HepG2 (cell line): Measurements from ENCODE around the gene PLEKHA6.

Experiments used
- ATF1 ChIP-seq: IDR thresholded peaks from 2 replicates; pipeline ENCODE4 v1.6.1; 2016; ENCODE audit warnings: mild to moderate bottlenecking, control low read depth
- CC2D1A ChIP-seq: sonication (generic); formaldehyde crosslinking; IDR thresholded peaks from 2 replicates; pipeline ENCODE4 v1.8.1; 2023; ENCODE audit warnings: mild to moderate bottlenecking, missing genetic modification reagents
- KLF16 ChIP-seq, 2 experiments: sonication (generic) in 1 of 2; formaldehyde crosslinking in 1 of 2; IDR thresholded peaks; 2 replicates each; pipeline versions ENCODE4 v1.6.1 to v1.8.0; 2016 to 2023; ENCODE audit warnings: missing genetic modification reagents in 2 of 2, missing compliant biosample characterization in 1 of 2
- NCOA2 ChIP-seq: sonication (generic); formaldehyde crosslinking; IDR thresholded peaks from 2 replicates; pipeline ENCODE4 v1.8.0; 2022; ENCODE audit warnings: inconsistent platforms
- NONO ChIP-seq, 2 experiments: fragments of 450-650 bp in 1 of 2; sonication (generic) in 1 of 2; formaldehyde crosslinking in 1 of 2; IDR thresholded peaks in 1 of 2; conservative IDR thresholded peaks in 1 of 2; 2 replicates each; pipeline versions ENCODE4 v1.6.1 to v1.8.0; 2017 to 2022; ENCODE audit warnings: mild to moderate bottlenecking in 1 of 2, missing genetic modification reagents in 1 of 2, moderate library complexity in 1 of 2
- SIN3A ChIP-seq: IDR thresholded peaks from 2 replicates; pipeline ENCODE4 v1.6.1; 2011; ENCODE audit warnings: low read depth, mild to moderate bottlenecking, control low read depth, low read length, borderline replicate concordance
- TAF1 ChIP-seq: sonication (generic); formaldehyde crosslinking; IDR thresholded peaks from 2 replicates; pipeline ENCODE4 v1.4.0; 2020; ENCODE audit warnings: missing genetic modification reagents
- TP53 ChIP-seq: sonication (generic); formaldehyde crosslinking; conservative IDR thresholded peaks from 2 replicates; pipeline ENCODE4 v1.4.0; 2020; ENCODE audit warnings: missing genetic modification reagents
- ZSCAN12 ChIP-seq: sonication (generic); formaldehyde crosslinking; IDR thresholded peaks from 2 replicates; pipeline ENCODE4 v1.9.0; 2021; ENCODE audit warnings: mild to moderate bottlenecking, missing genetic modification reagents
- TF ChIP-seq, protein P1 (sequence below): IDR thresholded peaks from 2 replicates; pipeline ENCODE4 v1.6.1; 2016; ENCODE audit warnings: missing compliant biosample characterization, missing genetic modification reagents, borderline replicate concordance
- TF ChIP-seq, protein P2 (sequence below): sonication (generic); formaldehyde crosslinking; IDR thresholded peaks from 2 replicates; pipeline ENCODE4 v1.5.0; 2020; ENCODE audit warnings: mild to moderate bottlenecking, missing genetic modification reagents, moderate library complexity
- TF ChIP-seq, protein P3 (sequence below): IDR thresholded peaks from 2 replicates; pipeline ENCODE4 v1.6.1; 2016; ENCODE audit warnings: low read depth, borderline replicate concordance

DNA sequence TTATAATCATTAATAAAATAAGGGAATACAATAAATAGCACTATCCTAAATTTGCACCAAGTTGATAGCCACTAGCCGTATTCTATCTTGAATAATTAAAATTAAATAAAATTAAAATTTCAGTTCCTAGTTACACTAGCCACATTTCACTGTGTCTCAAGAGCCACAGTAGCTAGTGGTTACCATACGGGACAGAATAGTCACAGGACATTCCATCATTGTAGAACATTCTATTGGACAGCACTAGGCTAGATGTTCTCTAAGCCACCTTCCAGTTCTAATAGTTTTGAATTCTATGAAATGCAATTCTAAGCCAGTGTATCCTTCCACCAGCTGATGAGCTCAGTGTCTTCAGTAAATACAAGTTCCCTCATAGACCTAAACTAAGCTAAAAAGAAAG is 74.8 kb downstream of the PLEKHA6 start:
- no peak for TF ChIP-seq NONO (IDR thresholded peaks at IDR 0.05)
- no peak for TF ChIP-seq NONO (CRISPR knock-in tag; conservative IDR thresholded peaks at IDR 0.05)
- TF ChIP-seq, protein P1, sequence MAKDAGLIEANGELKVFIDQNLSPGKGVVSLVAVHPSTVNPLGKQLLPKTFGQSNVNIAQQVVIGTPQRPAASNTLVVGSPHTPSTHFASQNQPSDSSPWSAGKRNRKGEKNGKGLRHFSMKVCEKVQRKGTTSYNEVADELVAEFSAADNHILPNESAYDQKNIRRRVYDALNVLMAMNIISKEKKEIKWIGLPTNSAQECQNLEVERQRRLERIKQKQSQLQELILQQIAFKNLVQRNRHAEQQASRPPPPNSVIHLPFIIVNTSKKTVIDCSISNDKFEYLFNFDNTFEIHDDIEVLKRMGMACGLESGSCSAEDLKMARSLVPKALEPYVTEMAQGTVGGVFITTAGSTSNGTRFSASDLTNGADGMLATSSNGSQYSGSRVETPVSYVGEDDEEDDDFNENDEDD (CRISPR knock-in tag), result no peak
- no peak for TF ChIP-seq KLF16 (CRISPR knock-in tag; IDR thresholded peaks at IDR 0.05)
- TF ChIP-seq, protein P2, sequence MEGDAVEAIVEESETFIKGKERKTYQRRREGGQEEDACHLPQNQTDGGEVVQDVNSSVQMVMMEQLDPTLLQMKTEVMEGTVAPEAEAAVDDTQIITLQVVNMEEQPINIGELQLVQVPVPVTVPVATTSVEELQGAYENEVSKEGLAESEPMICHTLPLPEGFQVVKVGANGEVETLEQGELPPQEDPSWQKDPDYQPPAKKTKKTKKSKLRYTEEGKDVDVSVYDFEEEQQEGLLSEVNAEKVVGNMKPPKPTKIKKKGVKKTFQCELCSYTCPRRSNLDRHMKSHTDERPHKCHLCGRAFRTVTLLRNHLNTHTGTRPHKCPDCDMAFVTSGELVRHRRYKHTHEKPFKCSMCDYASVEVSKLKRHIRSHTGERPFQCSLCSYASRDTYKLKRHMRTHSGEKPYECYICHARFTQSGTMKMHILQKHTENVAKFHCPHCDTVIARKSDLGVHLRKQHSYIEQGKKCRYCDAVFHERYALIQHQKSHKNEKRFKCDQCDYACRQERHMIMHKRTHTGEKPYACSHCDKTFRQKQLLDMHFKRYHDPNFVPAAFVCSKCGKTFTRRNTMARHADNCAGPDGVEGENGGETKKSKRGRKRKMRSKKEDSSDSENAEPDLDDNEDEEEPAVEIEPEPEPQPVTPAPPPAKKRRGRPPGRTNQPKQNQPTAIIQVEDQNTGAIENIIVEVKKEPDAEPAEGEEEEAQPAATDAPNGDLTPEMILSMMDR, result no peak
- TF ChIP-seq SIN3A, result no peak
- no peak for TF ChIP-seq CC2D1A (CRISPR knock-in tag)
- TF ChIP-seq TAF1 (CRISPR knock-in tag), result no peak
- TF ChIP-seq TP53, result no peak
- no peak for TF ChIP-seq ZSCAN12 (CRISPR knock-in tag)
- no peak for TF ChIP-seq ATF1
- TF ChIP-seq NCOA2, result no peak
- TF ChIP-seq, protein P3, sequence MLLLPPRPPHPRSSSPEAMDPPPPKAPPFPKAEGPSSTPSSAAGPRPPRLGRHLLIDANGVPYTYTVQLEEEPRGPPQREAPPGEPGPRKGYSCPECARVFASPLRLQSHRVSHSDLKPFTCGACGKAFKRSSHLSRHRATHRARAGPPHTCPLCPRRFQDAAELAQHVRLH (CRISPR knock-in tag), result no peak
